HepG2 (cell line): ENCODE measurements around the gene STPG4. TPM values are rescaled to one million over a fixed set of nuclear protein-coding genes. Genes with fewer than 3 reads are reported as not detected.
A peak's percentile ranks its signal among the peaks of the same experiment; 100 is the strongest.

Source experiments
- AHR ChIP-seq: IDR thresholded peaks from 2 replicates; pipeline ENCODE4 v1.6.1; 2018; ENCODE audit warnings: missing genetic modification reagents, missing compliant biosample characterization
- ATAD3A ChIP-seq: sonication (generic); formaldehyde crosslinking; IDR thresholded peaks from 2 replicates; pipeline ENCODE4 v1.4.0; 2020; ENCODE audit warnings: missing genetic modification reagents
- ATF6 ChIP-seq: sonication (generic); formaldehyde crosslinking; conservative IDR thresholded peaks from 2 replicates; pipeline ENCODE4 v1.4.0; 2020; ENCODE audit warnings: missing genetic modification reagents
- CENPT ChIP-seq: sonication (generic); formaldehyde crosslinking; IDR thresholded peaks from 2 replicates; pipeline ENCODE4 v1.8.0; 2022; ENCODE audit warnings: low read depth, mild to moderate bottlenecking, moderate library complexity, missing genetic modification reagents
- JDP2 ChIP-seq: sonication (generic); formaldehyde crosslinking; IDR thresholded peaks from 2 replicates; pipeline ENCODE4 v1.8.1; 2022; ENCODE audit warnings: missing genetic modification reagents, borderline replicate concordance
- MZF1 ChIP-seq: sonication (generic); formaldehyde crosslinking; IDR thresholded peaks from 2 replicates; pipeline ENCODE4 v1.8.1; 2023; ENCODE audit warnings: mild to moderate bottlenecking, missing genetic modification reagents, borderline replicate concordance
- NR2C2 ChIP-seq: sonication (generic); formaldehyde crosslinking; IDR thresholded peaks from 2 replicates; pipeline ENCODE4 v1.4.0; 2020; ENCODE audit warnings: missing genetic modification reagents, mild to moderate bottlenecking, moderate library complexity, borderline replicate concordance
- REST ChIP-seq, 2 experiments: IDR thresholded peaks; 2 replicates each; pipeline ENCODE4 v1.6.1; 2011 to 2012; ENCODE audit warnings: low read length in 2 of 2, borderline replicate concordance in 1 of 2, low read depth in 1 of 2, mild to moderate bottlenecking in 1 of 2, moderate library complexity in 1 of 2
- TOE1 ChIP-seq: sonication (generic); formaldehyde crosslinking; IDR thresholded peaks from 2 replicates; pipeline ENCODE4 v1.4.0; 2020; ENCODE audit warnings: mild to moderate bottlenecking, missing genetic modification reagents
- TRIM24 ChIP-seq: sonication (generic); formaldehyde crosslinking; IDR thresholded peaks from 2 replicates; pipeline ENCODE4 v1.8.0; 2022; ENCODE audit warnings: mild to moderate bottlenecking, missing genetic modification reagents
- ZBTB33 ChIP-seq: sonication (generic); formaldehyde crosslinking; IDR thresholded peaks from 2 replicates; pipeline ENCODE4 v1.4.0; 2020; ENCODE audit warnings: missing genetic modification reagents
- ZBTB49 ChIP-seq: sonication (generic); formaldehyde crosslinking; IDR thresholded peaks from 2 replicates; pipeline ENCODE4 v1.4.0; 2020; ENCODE audit warnings: missing genetic modification reagents, borderline replicate concordance
- ZNF24 ChIP-seq: fragments of 450-650 bp; IDR thresholded peaks from 2 replicates; pipeline ENCODE4 v1.6.1; 2017; ENCODE audit warnings: antibody characterized with exemption, mild to moderate bottlenecking
- ZNF275 ChIP-seq: sonication (generic); formaldehyde crosslinking; IDR thresholded peaks from 2 replicates; pipeline ENCODE4 v1.8.0; 2022; ENCODE audit warnings: missing genetic modification reagents, mild to moderate bottlenecking, inconsistent platforms, borderline replicate concordance
- ZSCAN25 ChIP-seq: sonication (generic); formaldehyde crosslinking; IDR thresholded peaks from 2 replicates; pipeline ENCODE4 v1.8.0; 2022; ENCODE audit warnings: mild to moderate bottlenecking, missing genetic modification reagents
- polyA plus RNA-seq, 8 experiments: library from polyadenylated mRNA; depleted of rRNA in 3 of 8; stranded (reverse) in 7 of 8; unstranded in 1 of 8; fragments of >200 nt; fragmentation: Illumina TruSeq in 4 of 8; extraction: Trizol in 4 of 8; gene quantifications; 2 replicates each; pipeline versions ENCODE4 v1.2.1 to v1.2.3, GENCODE V29; 2011 to 2016; ENCODE audit warnings: low read depth in 4 of 8, missing spikeins in 1 of 8, mixed read lengths in 1 of 8; ENCODE audit not compliant: insufficient read depth in 1 of 8
- total RNA-seq, 5 experiments: library from RNA; depleted of rRNA; stranded (reverse); fragments of >200 nt; fragmentation: Illumina TruSeq; extraction: Trizol; gene quantifications; 2 replicates each; pipeline ENCODE4 v1.2.3, GENCODE V29; 2016; ENCODE audit warnings: low read depth in 1 of 5

STPG4 gene
- total and polyA plus RNA-seq, 2 of the 13 experiments (the other 11 are each of a cell fraction or from before 2014, with no cell fraction given), result 0.11 to 0.15 TPM

GRCh38 chr2:47078541-47079482, 76.3 kb downstream of the STPG4 start (continued):
- no peak for TF ChIP-seq CENPT (CRISPR knock-in tag)
- 0 out of 2 replicates have a peak, but pooled peaks have one; percentile 48 for TF ChIP-seq TOE1 (CRISPR knock-in tag)
- TF ChIP-seq ATAD3A, result no peak
- no peak for TF ChIP-seq TRIM24 (CRISPR knock-in tag)
- peak; percentile 72; the same call in 1 of the 2 replicates for TF ChIP-seq ZSCAN25 (CRISPR knock-in tag)
- peak; percentile 89; the same call in 1 of the 2 replicates for TF ChIP-seq ATF6 (CRISPR knock-in tag)
- no peak; the same call in 1 of the 2 replicates for TF ChIP-seq AHR
- peak; percentile 72 for TF ChIP-seq NR2C2 (CRISPR knock-in tag)
- TF ChIP-seq ZNF275, result no peak
- TF ChIP-seq MZF1 (CRISPR knock-in tag), result 0 out of 2 replicates have a peak, but pooled peaks have one; percentile 31
- peak; percentile 32; the same call in 1 of the 2 replicates for TF ChIP-seq ZBTB49
- no peak; the same call in 1 of the 2 replicates for TF ChIP-seq JDP2
- TF ChIP-seq ZNF24, result peak; percentile 81; the same call in 1 of the 2 replicates
- peak in 1 of 2 experiments; percentile 58; a peak in 1 of 4 replicates for TF ChIP-seq REST (IDR thresholded peaks at IDR 0.05; ENCODE audit: borderline replicate concordance in 1 of 2, low read depth in 1 of 2, low read length in 2 of 2)
- TF ChIP-seq ZBTB33 (CRISPR knock-in tag), result no peak; the same call in 1 of the 2 replicates
